Epidermal melanocyte (primary cell): ENCODE results near the gene ACTL8.
A peak's percentile ranks its signal among the peaks of the same experiment; 100 is the strongest.

Experiments
- DNase-seq: peaks from one replicate; pipeline ENCODE4 v3.0.0; 2011; ENCODE audit warnings: low spot score; ENCODE audit not compliant: insufficient read length

Gene ACTL8

GRCh38 chr1:17842686-17843085 is 87.6 kb downstream of the ACTL8 start:
- DNase-seq = no peak

- DNase-seq = no peak
These were observed 89.2 kb downstream of the ACTL8 start for GRCh38 chr1:17844185-17844826.

GRCh38 chr1:17845583-17845982 is 90.5 kb downstream of the ACTL8 start:
- no peak for DNase-seq

- DNase-seq = no peak
These were observed 91.2 kb downstream of the ACTL8 start for GRCh38 chr1:17846341-17846740.

- DNase-seq = no peak
These were observed 92.0 kb downstream of the ACTL8 start for GRCh38 chr1:17847111-17847510.

DNA sequence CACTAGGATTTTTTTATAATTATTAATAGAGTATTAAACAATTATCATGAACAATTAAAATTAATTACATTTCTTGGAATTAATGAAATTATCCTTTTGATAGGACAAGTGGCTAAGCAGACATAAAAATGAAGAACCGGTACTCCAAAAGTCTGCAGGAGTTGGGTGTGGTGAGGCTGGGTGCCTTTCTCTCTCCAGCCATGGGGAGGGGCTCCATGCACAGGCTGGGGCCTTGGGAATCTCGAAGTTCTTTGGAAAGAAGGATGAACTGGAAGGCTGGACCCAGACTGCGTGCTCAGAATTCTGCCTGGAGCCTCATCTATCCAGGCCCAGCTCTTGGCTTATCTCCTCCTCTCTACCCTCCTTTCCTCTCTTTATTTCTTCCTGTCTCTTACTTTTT is 94.1 kb downstream of the ACTL8 start:
- no peak for DNase-seq

DNA sequence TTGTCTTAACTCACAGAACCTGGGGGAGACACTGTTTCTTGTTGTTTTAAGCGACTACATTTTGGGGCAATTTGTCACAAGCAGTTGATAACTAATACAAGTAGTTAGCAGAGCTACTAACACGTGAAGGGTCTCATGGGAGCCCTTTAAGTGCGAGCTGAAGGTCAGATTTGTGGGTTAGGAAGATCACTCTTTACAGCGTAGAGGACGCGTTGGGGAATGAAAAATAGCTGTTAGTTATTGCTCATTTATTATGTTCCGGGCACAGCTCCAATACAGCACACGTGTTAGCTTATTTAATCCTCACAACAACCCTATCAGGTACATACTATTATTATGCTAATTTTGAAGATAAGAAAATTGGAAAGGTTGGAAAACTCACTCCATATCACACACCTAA is 95.9 kb downstream of the ACTL8 start:
- no peak for DNase-seq

DNA sequence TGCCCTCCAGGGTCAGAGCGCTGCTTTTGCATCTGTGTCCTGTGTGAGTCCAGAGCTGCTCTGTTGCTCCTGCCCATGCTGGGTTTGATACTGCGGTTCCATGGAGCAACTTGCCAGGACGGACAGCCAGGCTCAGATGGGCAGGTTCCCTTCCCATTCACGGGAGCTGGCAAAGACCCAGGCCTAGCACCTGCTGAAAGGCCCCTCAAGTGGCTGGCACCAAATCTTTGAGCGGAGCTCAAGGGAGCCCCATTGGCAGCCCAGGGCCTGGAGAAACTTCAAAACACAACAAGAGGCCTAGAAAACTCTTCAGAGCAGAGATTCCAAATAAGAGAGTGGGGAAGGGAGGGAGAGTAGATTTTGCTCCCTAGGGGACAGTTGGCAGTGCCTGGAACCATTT is 97.2 kb downstream of the ACTL8 start:
- no peak for DNase-seq

DNA sequence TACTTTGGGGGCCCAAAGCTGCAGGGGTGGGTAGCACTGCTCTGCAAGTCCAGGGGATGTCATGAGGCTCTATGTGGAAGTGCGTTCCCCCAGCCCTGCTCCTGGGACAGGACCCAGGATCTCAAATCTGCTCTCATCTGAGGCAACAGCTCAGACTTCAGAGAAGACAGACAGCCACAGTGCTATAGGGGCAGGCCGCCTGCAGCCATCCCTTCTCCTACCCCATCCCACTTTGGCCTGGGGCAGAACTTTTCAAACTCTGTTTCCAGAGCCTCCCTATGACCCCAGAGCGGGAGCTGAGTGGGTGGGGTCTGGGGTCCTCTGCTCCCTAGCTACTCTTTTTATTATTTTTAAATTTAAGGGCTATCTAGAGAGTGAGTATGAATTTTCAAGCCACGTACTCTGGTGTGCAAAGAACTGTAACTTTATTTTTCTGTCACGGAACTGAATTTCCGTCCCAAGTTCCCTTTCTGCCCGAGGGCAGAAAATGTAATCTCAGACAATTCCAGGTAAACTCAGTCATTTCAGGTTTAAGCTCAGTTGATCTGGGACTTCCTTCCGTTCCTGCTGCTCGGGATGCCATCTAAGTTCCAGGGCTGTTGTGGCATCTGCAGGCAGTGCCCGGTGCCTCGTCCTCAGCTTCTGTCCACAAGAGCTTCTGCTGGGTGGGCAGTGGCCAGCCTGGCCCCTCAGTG is 98.3 kb downstream of the ACTL8 start:
- DNase-seq = no peak

- no peak for DNase-seq
These were observed 101.5 kb downstream of the ACTL8 start for GRCh38 chr1:17856496-17857108.

GRCh38 chr1:17857109-17857499 is 102.0 kb downstream of the ACTL8 start:
- no peak for DNase-seq

- DNase-seq = no peak
These were observed 102.9 kb downstream of the ACTL8 start for GRCh38 chr1:17857996-17858395.

DNA sequence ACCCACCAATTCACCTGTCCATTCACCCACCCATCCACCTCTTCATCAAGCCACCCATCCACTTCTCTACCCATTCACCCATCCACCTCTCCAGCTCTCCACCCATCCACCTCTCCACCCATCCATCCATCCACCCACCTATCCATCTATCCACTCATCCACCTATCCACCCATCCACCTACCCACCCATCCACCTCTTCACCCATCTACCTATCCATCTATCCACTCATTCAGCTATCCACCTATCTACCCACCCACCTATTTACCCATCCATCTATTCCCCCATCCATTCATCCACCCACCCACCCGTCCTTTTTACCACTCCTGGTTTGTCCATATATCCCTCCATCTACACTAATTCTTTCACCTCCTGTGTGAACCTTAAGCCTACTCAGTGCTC is 105.7 kb downstream of the ACTL8 start:
- no peak for DNase-seq

GRCh38 chr1:17861685-17862084 is 106.6 kb downstream of the ACTL8 start:
- no peak for DNase-seq

DNA sequence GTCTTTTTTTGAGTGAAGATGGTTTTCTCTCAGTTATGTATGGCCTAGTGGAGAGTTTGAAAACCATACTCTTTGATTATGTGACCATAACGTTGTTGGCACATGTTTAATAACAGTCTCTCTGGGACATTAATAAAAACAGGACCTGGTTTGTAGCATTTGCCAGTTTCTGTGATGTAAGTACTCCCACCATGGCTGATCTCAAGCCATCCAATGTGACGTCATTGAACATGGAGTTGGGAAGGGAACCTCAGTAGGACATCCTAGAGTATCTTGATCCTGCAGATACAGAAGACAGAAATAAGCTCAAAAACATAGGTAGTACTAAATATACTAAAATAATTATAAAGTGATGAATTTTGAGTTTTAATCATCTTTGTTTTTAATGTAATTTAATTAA is 107.0 kb downstream of the ACTL8 start:
- no peak for DNase-seq

DNA sequence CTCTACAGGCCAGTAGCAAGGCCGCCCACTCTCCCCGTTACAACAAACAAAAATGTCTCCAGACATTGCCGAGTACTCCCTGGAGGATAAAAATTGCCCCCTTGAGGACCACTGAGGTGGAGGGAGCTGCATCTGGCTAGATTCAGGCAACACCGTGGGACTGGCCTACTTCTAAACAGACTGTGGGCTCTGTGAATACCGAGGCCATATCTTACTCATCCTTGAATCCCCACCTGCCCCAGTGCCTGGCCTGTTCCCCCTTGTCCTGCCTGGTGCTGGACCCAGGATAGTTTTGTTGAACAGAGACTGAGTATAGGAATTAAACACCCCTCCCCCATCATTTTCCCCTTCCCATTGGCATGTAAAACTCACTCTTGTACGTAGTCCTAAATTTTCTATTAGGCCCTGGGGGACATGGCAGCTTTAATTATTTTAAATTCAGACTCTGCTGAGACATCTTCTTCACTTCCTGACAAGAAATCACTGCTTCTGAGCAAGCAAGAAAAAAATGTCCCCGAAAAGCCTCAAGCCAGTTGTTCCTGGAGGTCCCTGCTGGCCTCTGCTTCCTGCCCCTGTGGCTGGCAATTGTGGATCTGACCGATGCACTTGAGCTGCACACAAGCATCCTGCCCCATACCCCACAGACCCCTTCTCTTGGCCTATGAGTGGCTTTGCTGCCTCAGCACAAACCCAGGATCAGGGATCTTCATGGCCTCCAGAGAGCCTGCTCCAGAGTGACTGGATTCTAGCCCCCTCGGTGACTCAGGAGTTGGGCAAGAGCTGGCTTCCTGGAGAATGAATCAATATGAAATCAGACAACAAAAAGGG is 111.0 kb downstream of the ACTL8 start:
- DNase-seq = peak; percentile 47

- DNase-seq = no peak
These were observed 111.6 kb downstream of the ACTL8 start for GRCh38 chr1:17866740-17867029.

DNA sequence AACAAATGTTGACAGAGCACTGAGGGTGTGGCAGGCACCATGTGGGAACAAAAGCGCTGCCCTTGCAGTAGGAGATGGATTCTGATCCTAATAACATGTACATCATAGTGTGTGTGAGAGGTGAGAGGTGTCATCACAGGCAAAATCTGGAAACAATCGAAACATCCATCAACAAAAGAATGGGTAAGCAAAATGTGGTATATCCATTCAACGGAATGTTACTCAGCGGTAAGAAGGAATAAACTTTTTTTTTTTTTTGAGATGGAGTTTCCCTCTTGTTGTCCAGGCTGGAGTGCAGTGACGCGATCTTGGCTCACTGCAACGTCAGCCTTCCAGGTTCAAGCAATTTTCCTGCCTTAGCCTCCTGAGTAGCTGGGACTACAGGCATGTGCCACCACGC is 112.3 kb downstream of the ACTL8 start:
- no peak for DNase-seq

GRCh38 chr1:17869815-17870214 is 114.7 kb downstream of the ACTL8 start:
- no peak for DNase-seq

- DNase-seq = no peak
These were observed 115.5 kb downstream of the ACTL8 start for GRCh38 chr1:17870679-17871078.

- no peak for DNase-seq
These were observed 118.0 kb downstream of the ACTL8 start for GRCh38 chr1:17873007-17873675.

- no peak for DNase-seq
These were observed 119.1 kb downstream of the ACTL8 start for GRCh38 chr1:17874231-17874630.
